ENCODE measurements around the gene DLGAP1.
A peak's percentile ranks its signal among the peaks of the same experiment; 100 is the strongest.

The DLGAP1 gene

GRCh38 chr18:3453540-3454364 lies 1001.4 kb downstream of the DLGAP1 start:
- DNase-seq: peak; percentile 5 to 31

GRCh38 chr18:3452750-3453539 lies 1002.2 kb downstream of the DLGAP1 start:
- no peak for DNase-seq

- DNase-seq: peak in 1 of 2 donors; percentile 45
Measured at GRCh38 chr18:3451989-3452749, 1002.9 kb downstream of the DLGAP1 start.

- peak; percentile 79 to 84 for DNase-seq
Measured at GRCh38 chr18:3451183-3451988, 1003.7 kb downstream of the DLGAP1 start.

GRCh38 chr18:3450799-3451182 lies 1004.3 kb downstream of the DLGAP1 start:
- DNase-seq: no peak

- peak; percentile 67 to 74 for DNase-seq
Measured at GRCh38 chr18:3450012-3450798, 1004.9 kb downstream of the DLGAP1 start, which contains the start of gene TGIF1. Gene TGIF1, plus strand, starts transcription at chr18:3450172. Its CDS starts 318 bp downstream, at chr18:3450490.

GRCh38 chr18:3449512-3450011 lies 1005.5 kb downstream of the DLGAP1 start:
- DNase-seq: peak in 1 of 2 donors; percentile 67

- DNase-seq: peak; percentile 49 to 66
Measured at GRCh38 chr18:3448838-3449511, 1006.1 kb downstream of the DLGAP1 start.

GRCh38 chr18:3447895-3448837 lies 1006.9 kb downstream of the DLGAP1 start:
- DNase-seq: peak; percentile 85 to 92

- peak in 1 of 2 donors; percentile 38 for DNase-seq
Measured at GRCh38 chr18:3447068-3447894, 1007.8 kb downstream of the DLGAP1 start.

Measured in hippocampal formation (tissue), 2 donors.